GM12892 (cell line): ENCODE measurements around the gene TLE1.

Experiments used
- POLR2A ChIP-seq: IDR thresholded peaks from 2 replicates; pipeline ENCODE4 v1.6.1; 2011; ENCODE audit warnings: low read depth, low read length, control low read depth
- POLR2AphosphoS5 ChIP-seq: IDR thresholded peaks from 2 replicates; pipeline ENCODE4 v1.6.1; 2011; ENCODE audit warnings: low read depth, low read length, control low read depth
- TAF1 ChIP-seq: IDR thresholded peaks from 2 replicates; pipeline ENCODE4 v1.6.1; 2011; ENCODE audit warnings: low read depth, mild to moderate bottlenecking, control low read depth, low read length, borderline replicate concordance

GRCh38 chr9:81676395-81676794 is 13.0 kb downstream of the TLE1 start:
- TF ChIP-seq POLR2AphosphoS5: no peak
- no peak for TF ChIP-seq POLR2A
- TF ChIP-seq TAF1: no peak
